Tibial nerve (tissue), 4 donors: Measurements from ENCODE around the gene LRRC3.

ENCODE experiments used
- CTCF ChIP-seq, 5 experiments: fragments of 200-600 bp in 3 of 5; fragments of 450-650 bp in 2 of 5; sonication (generic) in 3 of 5; IDR thresholded peaks; one replicate each; pipeline ENCODE4 v1.5.1; 2016 to 2019; ENCODE audit warnings: antibody characterized with exemption in 5 of 5, mild to moderate bottlenecking in 3 of 5, moderate library complexity in 2 of 5
- EP300 ChIP-seq, 2 donors: sonication (generic); formaldehyde crosslinking; IDR thresholded peaks; one replicate each; pipeline ENCODE4 v1.6.1; 2017; ENCODE audit warnings: antibody characterized with exemption in 2 of 2, mild to moderate bottlenecking in 1 of 2
- POLR2A ChIP-seq, 2 donors: fragments of 450-650 bp; IDR thresholded peaks; one replicate each; pipeline ENCODE4 v1.6.1; 2017; ENCODE audit warnings: antibody characterized with exemption in 2 of 2, mild to moderate bottlenecking in 2 of 2, moderate library complexity in 2 of 2

- TF ChIP-seq CTCF (IDR thresholded peaks at IDR 0.05): no peak
- no peak for TF ChIP-seq POLR2A (IDR thresholded peaks at IDR 0.05)
- TF ChIP-seq EP300 (IDR thresholded peaks at IDR 0.05): no peak
Measured at GRCh38 chr21:44508426-44508710, 53.1 kb downstream of the LRRC3 start.
